GOT3 (cell line): ENCODE measurements around the gene BOLA1.
"Not testable (repeated sequence)": the region's sequence is repeated elsewhere in the genome, so short reads cannot be mapped to it uniquely, and the experiment has no call there.

Experiments used
- DNase-seq: peaks from one replicate; lab custom pipeline; 2025; ENCODE audit warnings: mixed read lengths; lab: John Stamatoyannopoulos, UW

The BOLA1 gene

DNA sequence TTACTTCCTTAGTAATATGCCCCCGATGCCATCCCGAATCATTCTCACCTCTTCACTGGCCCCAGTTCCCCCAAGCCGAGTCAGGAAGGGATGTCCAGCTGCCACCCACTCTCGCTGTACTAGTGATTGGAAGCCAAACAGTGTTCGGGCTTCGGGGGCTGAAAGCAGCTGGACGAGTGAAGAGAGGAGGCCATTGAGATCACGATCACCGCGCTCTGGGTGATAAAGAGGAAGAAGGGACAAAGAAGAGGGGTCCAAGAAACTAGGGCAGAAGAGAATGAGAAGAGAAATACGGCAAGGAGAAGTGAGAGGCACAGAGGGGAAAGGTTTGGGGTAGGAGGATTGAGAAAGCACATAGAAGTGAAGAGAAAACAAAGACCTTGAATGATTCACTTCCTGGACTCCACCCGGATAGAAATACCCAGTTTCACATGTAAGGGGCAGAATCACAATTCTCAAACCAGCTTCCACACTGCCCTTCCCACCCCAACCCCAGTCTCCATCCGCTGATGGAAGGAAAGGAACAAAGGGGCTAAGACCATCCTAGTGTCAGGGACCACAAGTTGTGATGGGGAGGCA is 31.9 kb downstream of the BOLA1 start:
- DNase-seq = no peak

DNA sequence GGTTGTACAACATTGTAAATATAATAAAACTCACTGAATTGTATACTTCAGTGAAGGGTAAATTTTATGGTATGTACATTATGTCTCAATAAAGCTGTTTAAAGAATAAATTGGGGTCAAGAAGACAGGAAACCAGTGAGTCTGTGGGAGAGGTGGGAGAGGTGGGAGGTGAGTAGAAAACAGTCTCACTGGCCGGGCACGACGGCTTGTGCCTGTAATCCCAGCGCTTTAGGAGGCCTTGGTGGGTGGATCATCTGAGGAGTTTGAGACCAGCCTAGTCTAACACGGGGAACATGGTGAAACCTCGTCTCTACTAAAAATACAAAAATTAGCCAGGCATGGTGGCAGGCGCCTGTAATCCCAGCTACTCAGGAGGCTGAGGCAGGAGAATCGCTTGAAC is 33.1 kb downstream of the BOLA1 start:
- no peak for DNase-seq

DNA sequence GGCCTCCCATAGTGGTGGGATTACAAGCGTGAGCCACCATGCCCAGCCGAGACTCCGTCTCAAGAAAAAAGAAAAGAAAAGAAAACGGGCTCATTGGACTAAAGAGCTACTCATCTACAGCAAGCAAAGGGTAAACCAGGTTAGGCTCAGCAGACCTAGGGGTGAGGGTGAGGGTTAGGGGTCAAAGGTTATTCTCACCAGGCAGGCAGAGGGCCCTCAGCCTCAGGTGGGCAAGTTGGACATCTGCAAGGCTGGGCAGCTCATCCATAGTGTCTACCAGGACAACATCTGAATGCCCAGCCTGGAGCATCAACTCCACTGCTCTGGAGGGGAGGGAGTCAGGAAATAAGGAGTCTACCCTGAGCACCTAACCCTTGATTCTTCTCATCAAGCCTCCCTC is 33.8 kb downstream of the BOLA1 start:
- no peak for DNase-seq

DNA sequence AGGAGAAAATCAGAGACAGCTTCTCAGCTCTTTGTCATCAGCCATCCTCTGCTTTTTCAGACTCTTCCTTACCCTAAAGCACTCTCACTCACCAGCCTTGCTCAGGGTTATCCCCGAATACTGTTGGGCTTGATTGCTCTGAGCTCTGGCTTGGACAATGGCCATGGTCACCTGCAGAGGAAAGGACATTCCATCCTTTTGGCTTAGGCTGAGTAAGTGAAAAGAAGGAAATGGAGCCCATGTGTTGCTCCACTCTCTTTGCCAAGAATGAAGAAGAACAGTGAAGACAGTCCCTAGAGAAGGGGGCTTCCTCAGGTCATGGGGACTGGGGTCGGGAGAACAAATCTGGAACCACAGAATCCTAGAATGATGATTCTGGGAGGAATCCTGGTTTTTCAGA is 35.0 kb downstream of the BOLA1 start:
- DNase-seq = no peak

DNA sequence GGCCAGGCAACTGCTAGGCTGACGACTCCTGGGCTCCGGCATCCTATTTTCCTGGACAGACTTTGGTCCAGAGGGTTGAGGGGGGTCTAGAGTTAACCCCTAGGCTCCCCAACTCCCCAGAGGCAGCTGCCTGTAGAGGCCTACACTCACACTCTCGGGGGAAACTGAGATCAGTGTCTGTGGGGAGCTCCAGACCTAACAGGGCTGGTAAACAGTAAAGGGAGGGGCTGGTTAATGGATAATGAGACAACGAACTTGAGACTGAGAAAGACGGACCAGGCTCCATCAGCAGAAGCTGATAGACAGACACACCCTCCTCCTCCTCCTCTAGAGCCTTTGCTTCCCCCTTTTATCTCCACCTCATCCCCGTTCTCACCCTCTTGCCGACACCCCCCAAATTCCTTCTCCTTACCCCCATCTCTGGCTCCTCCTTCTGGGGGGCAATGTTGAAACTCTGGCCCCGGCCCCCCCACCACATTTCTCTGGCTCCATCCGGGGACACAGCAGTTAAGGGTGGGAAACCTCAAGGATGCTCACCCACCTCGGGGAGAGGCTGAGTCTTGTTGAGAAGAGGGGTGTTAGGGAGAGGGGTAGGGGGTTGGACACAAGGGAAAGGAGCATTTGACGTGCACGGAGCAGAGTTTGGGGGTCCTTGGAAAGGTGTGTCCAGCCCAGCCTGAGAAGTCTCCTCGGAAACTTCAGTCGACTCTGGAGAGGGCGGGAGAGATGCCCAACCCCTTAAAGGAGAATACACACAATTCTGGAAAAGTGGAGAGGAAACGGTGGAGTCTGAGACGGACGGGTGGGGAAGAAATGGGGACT is 37.0 kb downstream of the BOLA1 start, which contains the start of gene MTMR11:
Gene MTMR11 (minus strand): TSS at position 710 of the 822 bp plus-strand sequence. CDS start 232 bp downstream, at position 478.
- no peak for DNase-seq

DNA sequence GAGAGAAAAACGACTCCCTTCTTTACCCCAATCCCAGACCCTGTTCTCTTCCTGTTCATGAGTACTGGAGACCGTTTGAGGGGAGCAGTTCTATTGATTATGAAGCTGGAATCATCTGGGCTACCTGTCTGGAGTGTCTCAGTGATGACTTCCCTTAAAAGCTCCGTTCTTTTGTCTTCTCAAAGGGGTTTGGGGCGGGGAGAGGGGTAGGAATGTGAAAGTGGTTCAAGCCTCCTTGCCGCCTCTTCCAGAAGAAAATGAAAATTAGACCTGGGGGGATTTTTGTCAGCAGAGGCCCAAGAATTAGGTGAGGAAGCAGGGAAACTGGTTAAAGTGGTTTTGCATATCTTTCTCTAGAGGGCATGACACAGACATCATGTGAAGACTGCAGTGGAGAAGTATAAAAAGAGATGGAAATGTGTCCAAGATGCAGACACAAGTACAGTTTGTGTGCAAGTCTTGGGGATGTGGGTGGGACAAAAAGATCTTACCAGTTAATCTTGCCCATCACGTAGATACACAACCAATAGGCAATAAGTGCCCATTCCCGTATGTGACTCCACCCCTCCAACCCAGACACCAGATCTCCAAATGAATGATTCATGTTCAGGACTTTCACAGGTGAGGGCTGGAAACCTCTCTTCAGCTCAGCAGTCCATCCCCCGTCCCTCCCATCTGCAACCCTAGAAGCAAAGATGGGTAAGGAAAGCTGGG is 37.8 kb downstream of the BOLA1 start:
- no peak for DNase-seq

DNA sequence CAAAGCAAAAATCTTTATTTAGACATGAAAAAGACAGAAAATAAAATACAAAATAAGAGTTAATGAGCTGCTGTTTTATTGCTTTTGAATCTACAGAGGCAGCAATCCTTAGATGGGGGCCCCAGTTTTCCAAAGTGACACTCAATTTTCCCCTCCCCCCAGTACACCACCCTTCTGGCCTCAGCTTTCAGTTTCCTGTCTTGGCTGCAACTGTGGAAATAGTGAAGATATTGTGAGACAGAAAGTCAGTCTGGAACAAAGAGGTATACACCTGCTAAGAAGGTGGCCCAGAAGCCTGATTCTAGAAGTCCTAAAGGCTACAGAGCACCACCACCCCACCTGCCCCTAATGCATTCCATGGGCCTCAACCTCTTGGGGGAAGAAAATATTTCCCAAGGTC is 38.4 kb downstream of the BOLA1 start:
- DNase-seq = no peak

DNA sequence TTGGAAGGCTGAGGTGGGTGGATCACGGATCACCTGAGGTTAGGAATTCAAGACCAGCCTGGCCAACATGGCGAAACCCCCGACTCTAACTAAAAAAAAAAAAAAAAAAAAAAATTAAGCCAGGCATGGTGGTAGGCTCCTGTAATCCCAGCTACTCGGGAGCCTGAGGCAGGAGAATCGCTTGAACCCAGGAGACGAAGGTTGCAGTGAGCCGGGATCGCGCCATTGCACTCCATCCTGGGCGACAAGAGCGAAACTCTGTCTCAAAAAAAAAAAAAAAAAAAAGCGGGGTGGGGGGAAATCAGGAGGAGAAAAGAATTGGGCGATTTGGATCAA is 39.3 kb downstream of the BOLA1 start:
- DNase-seq = not testable (repeated sequence)

DNA sequence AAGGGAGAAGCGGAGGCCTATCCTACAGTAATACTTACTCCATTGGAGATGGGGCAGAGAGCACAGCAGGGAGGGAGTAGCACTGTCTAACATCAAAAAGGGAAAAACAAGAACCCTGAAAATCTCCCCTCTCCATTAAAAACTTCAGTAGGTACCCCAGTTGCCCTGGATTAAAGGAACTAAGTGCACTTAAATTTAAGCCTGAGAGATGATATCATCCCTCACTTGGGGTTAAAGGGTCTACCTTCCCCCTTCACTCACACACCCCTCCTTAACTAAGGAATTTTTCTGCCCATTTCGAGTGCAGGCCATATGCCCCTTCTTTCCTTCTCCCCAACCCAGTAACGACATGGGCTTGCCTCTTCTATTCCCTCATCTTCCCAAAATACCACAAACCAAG is 41.1 kb downstream of the BOLA1 start:
- no peak for DNase-seq

DNA sequence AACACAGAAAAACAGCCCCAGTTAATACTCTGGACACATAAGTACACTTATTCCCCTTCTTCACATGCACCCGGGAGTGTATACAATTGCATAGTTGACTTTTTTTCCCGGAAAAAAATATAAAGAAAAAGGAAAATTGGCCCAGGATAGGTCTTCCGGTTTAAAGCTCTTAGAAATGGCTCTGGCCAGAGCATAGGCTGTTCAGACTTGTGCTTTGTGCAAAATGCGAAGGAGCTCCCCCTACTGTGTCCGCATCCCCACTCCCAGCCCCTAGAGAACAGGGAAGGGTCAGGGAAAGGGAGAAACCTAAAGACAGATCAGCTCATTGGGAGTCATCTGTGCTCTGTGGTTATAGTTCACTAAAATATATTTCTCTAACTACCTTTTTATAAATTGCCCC is 42.8 kb downstream of the BOLA1 start:
- no peak for DNase-seq

DNA sequence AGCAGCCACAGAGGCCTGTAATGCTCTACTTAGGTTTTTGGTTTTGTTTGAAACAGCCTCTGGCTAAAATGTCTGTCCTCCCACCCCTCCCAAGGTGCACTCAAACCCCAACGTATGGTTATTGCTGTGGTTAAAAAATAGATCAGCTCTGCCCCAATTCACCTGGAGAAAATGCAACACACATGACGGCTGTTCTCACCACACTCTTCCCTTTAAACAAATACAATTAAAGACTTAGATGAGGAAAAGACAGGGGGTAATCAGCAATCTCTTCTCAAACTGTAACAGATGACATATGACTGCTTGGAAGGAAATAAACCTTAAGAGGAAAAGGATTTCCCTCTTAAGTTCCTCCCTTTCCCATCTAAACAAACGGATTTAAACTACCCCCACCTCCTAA is 43.5 kb downstream of the BOLA1 start:
- DNase-seq = no peak

DNA sequence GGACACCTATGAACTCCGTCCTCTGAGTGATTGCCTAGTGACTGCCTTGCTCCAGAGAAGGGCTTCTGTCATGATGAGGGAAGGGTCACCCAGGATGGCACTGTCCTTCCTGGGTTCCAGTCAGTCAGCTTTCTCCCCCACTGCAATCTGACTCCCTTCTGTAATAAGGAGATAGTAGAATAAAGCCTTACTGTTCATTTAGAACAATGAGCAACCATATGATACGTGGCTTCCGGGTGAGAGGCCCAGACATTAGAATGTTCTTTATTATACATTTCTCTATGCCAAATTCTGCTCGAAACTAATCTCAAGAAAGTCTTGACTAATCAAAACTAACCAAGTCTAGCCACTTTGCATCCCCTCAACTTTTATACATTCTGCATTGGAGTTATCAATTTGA is 45.8 kb downstream of the BOLA1 start:
- DNase-seq = no peak

DNA sequence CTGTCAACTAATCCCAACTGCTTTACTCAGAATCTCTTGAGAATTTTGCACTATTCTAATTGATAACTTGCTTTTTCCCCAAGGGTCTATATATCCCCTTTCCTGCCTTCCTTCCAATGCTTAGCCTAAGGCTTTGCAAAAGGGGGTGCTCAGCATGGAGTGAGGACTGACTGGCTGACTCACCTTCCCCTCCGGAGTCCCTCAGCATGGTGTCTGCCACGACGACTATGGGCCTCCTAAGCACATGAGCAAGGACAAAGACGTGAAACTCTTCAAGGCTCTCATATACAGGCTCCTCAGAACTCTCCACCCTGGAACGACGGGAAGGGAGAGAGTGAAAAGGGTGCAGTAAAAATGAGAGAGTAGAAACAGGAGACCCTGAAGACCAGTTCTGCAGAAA is 50.5 kb downstream of the BOLA1 start:
- no peak for DNase-seq
